Spinal cord (tissue), 10 donors: ENCODE data around the gene AKAP12. TPM values are rescaled to one million over a fixed set of nuclear protein-coding genes. Genes with fewer than 3 reads are reported as not detected.

Experiments
- DNase-seq, 6 donors: peaks; one replicate each; pipeline versions ENCODE4 v3.0.0 to v3.0.0-alpha.2; 2013 to 2015; ENCODE audit warnings: low spot score in 6 of 6, low read depth in 4 of 6
- H3K27ac ChIP-seq: one replicate; pipeline ENCODE4 v1.5.1; 2013; ENCODE audit warnings: low read depth, low read length, control low read depth
- H3K27me3 ChIP-seq: one replicate; pipeline ENCODE4 v1.6.1; 2013; ENCODE audit warnings: low read length; ENCODE audit not compliant: control insufficient read depth, insufficient read depth
- H3K36me3 ChIP-seq: one replicate; pipeline ENCODE4 v1.6.1; 2013; ENCODE audit warnings: low read length; ENCODE audit not compliant: control insufficient read depth, insufficient read depth
- H3K4me1 ChIP-seq: one replicate; pipeline ENCODE4 v1.6.1; 2013; ENCODE audit warnings: low read length; ENCODE audit not compliant: control insufficient read depth, insufficient read depth
- H3K4me3 ChIP-seq: one replicate; pipeline ENCODE4 v1.5.1; 2013; ENCODE audit warnings: low read depth, low read length, control low read depth
- H3K9me3 ChIP-seq: one replicate; pipeline ENCODE4 v1.6.1; 2013; ENCODE audit warnings: low read length; ENCODE audit not compliant: control insufficient read depth, insufficient read depth
- WGBS: methylation state at CpG from one replicate; pipeline ENCODE4 v1.1.5; 2013; ENCODE audit warnings: missing lambda C conversion rate; ENCODE audit not compliant: insufficient coverage; 5-methylcytosine and 5-hydroxymethylcytosine counted together
- polyA plus RNA-seq, 2 donors: library from polyadenylated mRNA; unstranded; fragments of 120-200 nt; gene quantifications; one replicate each; pipeline ENCODE4 v1.2.1, GENCODE V29; 2013; ENCODE audit not compliant: insufficient read length in 2 of 2
- total RNA-seq, 2 donors: library from RNA; depleted of rRNA in 1 of 2; stranded (reverse); fragments of 120-200 nt in 1 of 2; fragments of >200 nt in 1 of 2; gene quantifications; one replicate each; pipeline versions ENCODE4 v1.2.3 to v1.2.4, GENCODE V29; 2013 to 2014
- donor health status: healthy.

Gene AKAP12
- total and polyA plus RNA-seq, 4 donors, result 94.8 to 292 (median 158) TPM

DNA sequence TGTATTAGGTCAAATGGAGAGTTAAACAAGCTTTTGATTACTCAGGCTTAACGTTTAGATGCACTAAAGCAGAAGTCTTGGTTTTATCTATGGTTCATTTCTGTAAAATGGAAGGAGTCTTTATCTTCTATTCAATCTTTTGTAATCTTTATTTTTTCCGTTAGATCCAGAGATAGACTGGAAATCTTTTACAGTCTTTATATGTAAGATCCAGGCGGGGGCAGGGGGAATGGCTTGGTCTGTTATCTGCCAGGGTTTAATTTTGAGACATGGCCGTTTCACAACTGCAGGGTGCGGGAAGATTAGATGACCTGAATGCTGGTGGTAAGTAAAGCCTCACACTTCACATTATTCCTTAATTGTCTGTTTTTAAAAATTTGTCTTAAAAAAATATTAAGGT, 3.7 kb downstream of the AKAP12 start:
- Histone ChIP-seq H3K27ac (peak overlapping the region; percentile 96), H3K4me3 (peak overlapping the region; percentile 96), H3K4me1 (peaks cover 11% of the 10 kb centered on the region)

DNA sequence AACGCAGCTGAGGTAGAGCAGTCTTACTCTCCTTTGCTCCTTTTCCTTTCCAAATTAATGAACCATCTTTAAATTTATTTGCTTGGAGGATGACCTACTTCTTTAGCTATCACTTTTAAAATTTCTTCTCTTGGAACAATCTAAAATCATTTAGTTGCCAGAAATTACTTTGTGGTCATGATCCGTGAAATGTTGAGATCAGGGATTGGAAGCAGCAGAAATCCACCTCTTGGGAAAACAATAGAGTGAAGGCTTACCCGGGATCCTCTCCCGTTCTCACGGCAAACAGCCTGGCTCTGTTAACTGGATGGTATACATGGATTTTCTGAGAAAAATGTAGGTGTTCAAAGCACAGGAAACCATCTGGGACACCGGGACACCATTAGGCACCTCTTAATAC, 7.7 kb downstream of the AKAP12 start:
- H3K27ac ChIP-seq, result no peak overlapping the region
- 40% methylated on average over 3 of the region's 6 CpGs for WGBS
- no peaks in the 10 kb centered on the region for H3K9me3 ChIP-seq
- H3K4me1 ChIP-seq, result peaks cover 3% of the 10 kb centered on the region
- H3K36me3 ChIP-seq, result no peaks in the 10 kb centered on the region
- H3K4me3 ChIP-seq, result no peak overlapping the region
- DNase-seq, result no peak
- H3K27me3 ChIP-seq, result no peaks in the 10 kb centered on the region

More for the DNA sequence above, 3.7 kb downstream of the AKAP12 start:
- Histone ChIP-seq H3K27me3 (no peaks in the 10 kb centered on the region), H3K9me3 (no peaks in the 10 kb centered on the region), H3K36me3 (no peaks in the 10 kb centered on the region)
- DNase-seq, result no peak
- no CpG with 5 or more reads among the region's 5 CpGs for WGBS

DNA sequence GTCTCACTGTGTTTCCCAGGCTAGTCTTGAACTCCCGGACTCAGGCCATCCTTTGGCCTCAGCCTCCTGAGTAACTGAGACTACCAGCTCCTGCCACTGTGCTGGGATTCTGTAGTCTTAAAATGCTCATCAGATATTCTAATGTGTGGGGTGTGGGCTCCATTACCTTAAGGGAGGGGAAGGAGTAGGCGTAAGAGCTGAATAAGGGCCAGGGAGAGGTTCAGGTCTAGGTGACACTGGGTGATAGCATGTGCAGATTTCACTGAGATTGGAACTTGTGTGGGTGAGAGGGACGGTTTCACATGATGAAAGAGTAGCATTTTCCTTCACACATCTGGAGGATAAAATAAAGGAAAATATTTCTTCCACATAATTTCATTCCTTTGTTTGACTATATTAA, 8.5 kb downstream of the AKAP12 start:
- 94% methylated on average over 2 of the region's 3 CpGs for WGBS
- no peak overlapping the region for H3K27ac ChIP-seq
- H3K9me3 ChIP-seq, result no peaks in the 10 kb centered on the region

DNA sequence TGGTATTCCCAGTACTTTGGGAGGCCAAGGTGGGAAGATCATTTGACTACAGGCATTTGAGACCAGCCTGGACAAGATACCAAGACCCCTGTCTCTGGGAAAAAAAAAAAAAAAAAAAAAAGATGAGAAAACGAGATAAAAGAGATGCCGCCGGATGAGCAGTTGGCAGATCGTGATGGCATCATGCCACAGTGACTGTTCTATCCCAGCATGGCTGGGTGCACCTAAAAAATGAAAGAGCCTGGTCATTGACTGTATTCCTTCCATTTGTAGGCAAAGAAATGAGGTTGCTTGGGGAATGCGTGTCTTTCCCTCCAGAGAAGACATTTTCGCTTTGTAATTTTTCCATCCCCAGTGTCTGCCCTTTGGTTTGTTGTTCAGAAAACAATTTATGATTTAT, 12.9 kb downstream of the AKAP12 start:
- no peaks in the 10 kb centered on the region for H3K9me3 ChIP-seq
- H3K4me1 ChIP-seq, result peaks cover 13% of the 10 kb centered on the region
- DNase-seq, result peak in 2 of 6 donors; percentile 33 to 52
- no peaks in the 10 kb centered on the region for H3K36me3 ChIP-seq
- no peak overlapping the region for H3K4me3 ChIP-seq
- no peaks in the 10 kb centered on the region for H3K27me3 ChIP-seq
- no peak overlapping the region for H3K27ac ChIP-seq
- no CpG with 5 or more reads among the region's 6 CpGs for WGBS

More for the DNA sequence above, 8.5 kb downstream of the AKAP12 start:
- no peaks in the 10 kb centered on the region for H3K36me3 ChIP-seq
- H3K27me3 ChIP-seq, result no peaks in the 10 kb centered on the region
- H3K4me3 ChIP-seq, result no peak overlapping the region
- no peaks in the 10 kb centered on the region for H3K4me1 ChIP-seq
- no peak for DNase-seq

DNA sequence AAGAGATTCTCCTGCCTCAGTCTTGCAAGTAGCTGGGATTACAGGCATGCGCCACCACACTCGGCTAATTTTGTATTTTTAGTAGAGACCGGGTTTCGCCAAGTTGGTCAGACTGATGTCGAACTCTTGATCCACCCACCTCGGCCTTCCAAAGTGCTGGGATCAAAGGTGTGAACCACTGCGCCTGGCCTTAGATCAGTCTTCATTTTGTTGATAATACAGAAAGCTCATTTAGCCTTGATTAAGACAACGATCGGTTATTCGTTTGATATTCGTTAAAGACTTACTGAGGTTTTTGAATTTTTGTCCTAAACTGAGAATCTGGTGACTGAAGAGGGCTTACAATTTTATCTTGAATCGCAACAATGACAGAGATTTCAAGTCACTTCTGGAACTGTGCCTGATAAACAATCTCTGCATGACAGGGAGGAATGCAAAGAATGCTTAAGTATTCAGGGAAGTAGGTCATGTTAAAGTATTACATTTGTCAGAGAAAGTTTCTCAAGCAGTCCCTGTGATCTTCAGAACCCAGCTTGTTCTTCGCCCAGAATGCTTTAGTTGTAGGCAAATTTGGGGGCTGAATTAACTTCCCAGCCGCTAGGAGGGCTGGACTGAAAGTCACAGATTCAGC, 14.8 kb downstream of the AKAP12 start:
- Histone ChIP-seq H3K4me3 (no peak overlapping the region), H3K36me3 (no peaks in the 10 kb centered on the region), H3K4me1 (peaks cover 17% of the 10 kb centered on the region), H3K9me3 (no peaks in the 10 kb centered on the region), H3K27ac (peak overlapping the region; percentile 50), H3K27me3 (no peaks in the 10 kb centered on the region)
- 78% methylated on average over 13 of the region's 14 CpGs for WGBS
- DNase-seq, result peak in 1 of 6 donors; percentile 36

DNA sequence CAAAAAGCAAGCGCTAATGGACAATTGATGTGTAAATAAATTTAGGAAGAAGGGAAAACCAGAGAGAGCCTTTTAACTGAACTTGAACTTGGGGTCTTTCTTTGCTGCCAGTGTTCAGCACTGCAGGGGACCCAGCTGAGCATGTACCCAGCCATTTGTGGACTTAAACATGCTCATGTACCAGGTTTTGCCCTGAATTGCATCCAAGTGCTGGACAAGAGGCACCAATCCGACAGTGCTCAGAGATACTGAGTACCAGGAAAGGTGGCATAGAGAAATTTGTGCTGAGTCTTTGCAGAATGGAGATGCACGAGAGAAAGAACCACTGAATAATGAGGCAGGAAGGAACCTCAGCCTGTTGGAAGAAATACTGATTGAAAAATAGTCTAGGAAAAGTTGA, 16.0 kb downstream of the AKAP12 start:
- Histone ChIP-seq H3K36me3 (peaks cover 3% of the 10 kb centered on the region), H3K4me3 (no peak overlapping the region), H3K27ac (peak overlapping the region; percentile 50), H3K4me1 (peaks cover 17% of the 10 kb centered on the region), H3K27me3 (no peaks in the 10 kb centered on the region), H3K9me3 (no peaks in the 10 kb centered on the region)
- DNase-seq, result no peak
- 18% methylated on average over 2 of the region's 3 CpGs for WGBS

DNA sequence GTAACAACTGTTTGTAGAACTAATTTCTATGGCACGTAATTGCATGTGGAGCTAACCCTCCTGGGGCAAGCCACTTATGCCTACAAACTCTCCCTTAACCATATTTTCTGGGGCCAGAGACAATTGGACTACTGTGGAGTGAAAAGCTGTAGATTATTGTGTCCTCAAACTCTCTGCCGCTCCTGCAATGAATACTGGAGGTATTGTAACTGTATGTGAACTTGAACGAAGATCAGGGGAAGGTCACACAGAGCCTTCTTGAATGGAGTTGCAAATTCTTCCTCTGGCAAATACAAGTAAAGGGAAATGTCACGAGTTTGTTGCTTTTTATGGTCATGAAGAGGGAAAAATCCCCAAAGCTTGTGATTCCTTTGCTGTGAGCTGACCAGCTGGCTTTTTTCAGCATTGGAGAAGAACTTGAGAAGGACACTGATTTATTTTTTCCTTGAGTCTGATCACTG, 18.2 kb downstream of the AKAP12 start:
- H3K36me3 ChIP-seq, result peaks cover 4% of the 10 kb centered on the region
- H3K4me3 ChIP-seq, result no peak overlapping the region
- WGBS, result 17% methylated on average over 2 of the region's 4 CpGs
- H3K4me1 ChIP-seq, result peaks cover 17% of the 10 kb centered on the region
- no peaks in the 10 kb centered on the region for H3K9me3 ChIP-seq
- peak in 2 of 6 donors; percentile 38 to 42 for DNase-seq
- peak overlapping the region; percentile 75 for H3K27ac ChIP-seq
- no peaks in the 10 kb centered on the region for H3K27me3 ChIP-seq

DNA sequence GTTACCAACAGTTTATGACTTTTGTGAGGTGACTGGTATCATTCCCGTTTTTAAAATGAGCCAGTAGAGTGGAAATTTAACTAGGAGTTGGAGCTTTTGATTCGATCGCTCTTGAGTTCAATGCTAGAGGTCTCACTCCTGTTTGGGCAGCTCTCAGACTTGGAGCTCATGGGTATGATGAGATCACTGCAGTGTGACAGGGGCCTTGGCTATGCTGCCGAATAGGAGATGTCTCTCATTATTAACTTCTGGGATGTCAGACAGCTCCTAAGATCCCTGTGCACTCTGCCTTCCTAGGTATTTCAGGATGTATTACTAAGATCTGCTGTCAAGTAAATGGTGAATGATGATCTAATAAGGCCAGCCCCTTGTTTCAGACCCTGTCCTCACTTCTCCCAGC, 20.4 kb downstream of the AKAP12 start:
- WGBS, result 89% methylated on average over 3 of the region's 4 CpGs
- Histone ChIP-seq H3K4me1 (peaks cover 16% of the 10 kb centered on the region), H3K27ac (peak overlapping the region; percentile 17), H3K9me3 (no peaks in the 10 kb centered on the region), H3K36me3 (peaks cover 4% of the 10 kb centered on the region), H3K27me3 (no peaks in the 10 kb centered on the region), H3K4me3 (no peak overlapping the region)
- no peak for DNase-seq

DNA sequence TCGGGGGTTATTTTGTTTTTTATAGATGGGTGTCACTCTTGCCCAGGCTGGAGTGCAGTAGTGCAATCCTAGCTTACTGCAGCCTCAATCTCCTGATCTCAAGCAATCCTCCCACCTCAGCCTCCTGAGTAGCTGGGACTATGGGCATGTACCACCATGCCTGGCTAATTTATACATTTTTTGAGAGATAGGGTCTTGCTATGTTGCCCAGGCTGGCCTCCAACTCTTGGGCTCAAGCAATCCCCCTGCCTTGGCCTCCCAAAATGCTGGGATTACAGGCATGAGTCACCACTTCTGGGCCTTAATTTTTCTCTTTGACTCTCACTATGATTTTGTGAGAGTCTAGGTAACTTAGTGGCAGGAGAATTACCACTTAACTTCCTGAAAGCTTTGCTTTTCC, 23.3 kb downstream of the AKAP12 start:
- no CpG with 5 or more reads among the region's 1 CpG for WGBS

DNA sequence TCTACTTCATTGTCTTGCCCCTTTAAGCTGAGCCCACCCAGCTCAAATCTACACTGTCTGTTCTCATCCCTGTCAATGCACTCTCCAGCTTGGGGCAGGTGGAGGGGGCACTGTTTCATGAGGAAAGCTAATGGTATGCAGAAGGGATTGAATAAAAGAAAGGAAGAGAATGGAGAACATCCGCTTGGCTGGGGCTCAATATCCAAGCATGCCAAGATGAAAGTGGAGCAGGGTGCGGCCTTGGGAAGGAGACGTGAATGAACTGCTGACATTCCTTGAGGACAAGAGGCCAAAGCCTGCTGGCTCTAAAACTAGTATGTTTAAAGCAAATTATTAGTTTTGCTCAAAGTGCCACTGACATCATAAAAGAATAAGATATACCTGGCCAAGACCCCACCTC, 24.2 kb downstream of the AKAP12 start:
- no peak overlapping the region for H3K4me3 ChIP-seq
- WGBS, result 65% methylated on average over 2 of the region's 3 CpGs
- H3K4me1 ChIP-seq, result peaks cover 4% of the 10 kb centered on the region
- peak in 1 of 6 donors; percentile 49 for DNase-seq
- H3K27me3 ChIP-seq, result no peaks in the 10 kb centered on the region
- H3K36me3 ChIP-seq, result peaks cover 4% of the 10 kb centered on the region
- H3K9me3 ChIP-seq, result no peaks in the 10 kb centered on the region
- H3K27ac ChIP-seq, result no peak overlapping the region

More for the DNA sequence above, 23.3 kb downstream of the AKAP12 start:
- Histone ChIP-seq H3K4me1 (peaks cover 8% of the 10 kb centered on the region), H3K36me3 (peaks cover 4% of the 10 kb centered on the region), H3K27me3 (no peaks in the 10 kb centered on the region), H3K4me3 (no peak overlapping the region), H3K27ac (peak overlapping the region; percentile 17), H3K9me3 (no peaks in the 10 kb centered on the region)
- no peak for DNase-seq
